Hepatocyte (in vitro differentiated cells): ENCODE results near the gene CTAGE9. TPM values are rescaled to one million over a fixed set of nuclear protein-coding genes. Genes with fewer than 3 reads are reported as not detected.

Experiments used
- DNase-seq: peaks from one replicate; pipeline ENCODE4 v3.0.0-alpha.2; 2016; ENCODE audit warnings: low spot score
- H2AFZ ChIP-seq: fragments of 200-600 bp; sonication (generic); 2 replicates; pipeline ENCODE4 v1.6.0; 2016; ENCODE audit warnings: antibody characterized with exemption, mild to moderate bottlenecking
- H3K27ac ChIP-seq: fragments of 200-600 bp; sonication (generic); 2 replicates; pipeline ENCODE4 v1.5.1; 2016; ENCODE audit warnings: mild to moderate bottlenecking
- H3K27me3 ChIP-seq: fragments of 200-600 bp; sonication (generic); 2 replicates; pipeline ENCODE4 v1.6.1; 2016
- H3K36me3 ChIP-seq: fragments of 200-600 bp; sonication (generic); replicated peaks from 2 replicates; pipeline ENCODE4 v1.5.1; 2016; ENCODE audit warnings: low read depth; ENCODE audit not compliant: insufficient read depth
- H3K4me1 ChIP-seq: fragments of 200-600 bp; sonication (generic); 2 replicates; pipeline ENCODE4 v1.5.1; 2016; ENCODE audit warnings: mild to moderate bottlenecking, moderate library complexity; ENCODE audit not compliant: insufficient read depth
- H3K4me2 ChIP-seq: fragments of 200-600 bp; sonication (generic); 2 replicates; pipeline ENCODE4 v1.6.0; 2016
- H3K4me3 ChIP-seq: fragments of 200-600 bp; sonication (generic); 2 replicates; pipeline ENCODE4 v1.5.1; 2016; ENCODE audit warnings: mild to moderate bottlenecking
- H3K79me2 ChIP-seq: fragments of 200-600 bp; sonication (generic); 2 replicates; pipeline ENCODE4 v1.6.0; 2017; ENCODE audit warnings: mild to moderate bottlenecking
- H3K9me2 ChIP-seq: fragments of 200-600 bp; sonication (generic); replicated peaks from 2 replicates; pipeline ENCODE4 v1.6.0; 2017; ENCODE audit warnings: mild to moderate bottlenecking; ENCODE audit not compliant: insufficient read depth
- H3K9me3 ChIP-seq: fragments of 200-600 bp; sonication (generic); 2 replicates; pipeline ENCODE4 v1.5.1; 2016; ENCODE audit warnings: low read depth, mild to moderate bottlenecking
- H4K20me1 ChIP-seq: fragments of 200-600 bp; sonication (generic); 2 replicates; pipeline ENCODE4 v1.6.0; 2016; ENCODE audit warnings: mild to moderate bottlenecking; ENCODE audit not compliant: insufficient read depth, poor library complexity, severe bottlenecking
- CTCF ChIP-seq: fragments of 200-600 bp; sonication (generic); IDR thresholded peaks from 2 replicates; pipeline ENCODE4 v1.5.1; 2016; ENCODE audit warnings: antibody characterized with exemption, mild to moderate bottlenecking; ENCODE audit not compliant: poor library complexity
- EZH2 ChIP-seq: fragments of 200-600 bp; sonication (generic); IDR thresholded peaks from 2 replicates; pipeline ENCODE4 v1.6.1; 2016; ENCODE audit warnings: antibody characterized with exemption, mild to moderate bottlenecking, borderline replicate concordance
- EZH2phosphoT487 ChIP-seq: fragments of 200-600 bp; sonication (generic); IDR thresholded peaks from one replicate; pipeline ENCODE4 v1.6.1; 2018; ENCODE audit warnings: antibody characterized with exemption, mild to moderate bottlenecking, low read depth, moderate library complexity; ENCODE audit not compliant: unreplicated experiment, severe bottlenecking
- WGBS: methylation state at CpG from one replicate; pipeline ENCODE4 v1.1.6; 2016; ENCODE audit warnings: low lambda C conversion rate; ENCODE audit errors: missing lambda C conversion rate; 5-methylcytosine and 5-hydroxymethylcytosine counted together
- polyA plus RNA-seq: library from polyadenylated mRNA; unstranded; fragments of >200 nt; fragmentation: Nextera tagmentation; extraction: Ambion mirVana; gene quantifications from 2 replicates; pipeline ENCODE4 v1.2.1, GENCODE V29; 2016
- total RNA-seq: library from RNA; depleted of rRNA; stranded (reverse); fragments of >200 nt; gene quantifications from 2 replicates; pipeline ENCODE4 v1.2.3, GENCODE V29; 2014

Gene CTAGE9
- total and polyA plus RNA-seq, 2 experiments from 2014 or later, result 0.20 TPM; not detected in 1

GRCh38 chr6:131660195-131660594 is 50.6 kb downstream of the CTAGE9 start:
- 59% methylated on average over 1 of the region's 1 CpG for WGBS
- no peak overlapping the region for H3K27ac ChIP-seq
- H4K20me1 ChIP-seq, result no peaks in the 10 kb centered on the region
- no peak for TF ChIP-seq EZH2phosphoT487
- no peak for TF ChIP-seq CTCF
- TF ChIP-seq EZH2, result no peak
- no peaks in the 10 kb centered on the region for H3K27me3 ChIP-seq
- H3K36me3 ChIP-seq, result no peaks in the 10 kb centered on the region
- no peaks in the 10 kb centered on the region for H3K4me1 ChIP-seq
- H3K9me2 ChIP-seq, result no peaks in the 10 kb centered on the region
- no peaks in the 10 kb centered on the region for H3K79me2 ChIP-seq
- H3K9me3 ChIP-seq, result no peaks in the 10 kb centered on the region
- H3K4me3 ChIP-seq, result no peak overlapping the region
- no peak overlapping the region for H3K4me2 ChIP-seq
- DNase-seq, result no peak
- no peak overlapping the region for H2AFZ ChIP-seq

Other genes with a start within 250 kb of the CTAGE9 start
- gene ARG1, start 137.8 kb downstream of the CTAGE9 start, total RNA-seq, result 104 and 107 TPM in 2 replicates
- 50.0 and 81.4 TPM in 2 replicates for gene ARG1, start 137.8 kb downstream of the CTAGE9 start, polyA plus RNA-seq
- 34.4 and 42.1 TPM in 2 replicates for gene MED23, start 82.8 kb downstream of the CTAGE9 start, total RNA-seq
- gene MED23, start 82.8 kb downstream of the CTAGE9 start, polyA plus RNA-seq, result 13.4 and 17.1 TPM in 2 replicates
- 1.0 and 2.7 TPM in 2 replicates for gene ENPP3, start 73.7 kb downstream of the CTAGE9 start, total RNA-seq
- gene ENPP3, start 73.7 kb downstream of the CTAGE9 start, polyA plus RNA-seq, result 0.98 TPM in 1 of 2 replicates, not detected in the other
- gene OR2A4, start 9.6 kb downstream of the CTAGE9 start, total RNA-seq, result not detected in 2 replicates
- gene OR2A4, start 9.6 kb downstream of the CTAGE9 start, polyA plus RNA-seq, result 1.5 TPM in 1 of 2 replicates, not detected in the other
- 86.9 and 91.4 TPM in 2 replicates for gene ENPP1, start 97.0 kb upstream of the CTAGE9 start, total RNA-seq
- 74.7 and 81.5 TPM in 2 replicates for gene ENPP1, start 97.0 kb upstream of the CTAGE9 start, polyA plus RNA-seq
- gene CCN2, start 240.4 kb upstream of the CTAGE9 start, total RNA-seq, result 116 and 147 TPM in 2 replicates
- gene CCN2, start 240.4 kb upstream of the CTAGE9 start, polyA plus RNA-seq, result 296 and 300 TPM in 2 replicates